HT1080 (cell line): ENCODE results near the gene PPEF1. TPM values are rescaled to one million over a fixed set of nuclear protein-coding genes. Genes with fewer than 3 reads are reported as not detected.
"Not testable (repeated sequence)": the region's sequence is repeated elsewhere in the genome, so short reads cannot be mapped to it uniquely, and the experiment has no call there.

ENCODE experiments used
- DNase-seq: peaks from one replicate; pipeline ENCODE4 v3.0.0-alpha.2; 2015; ENCODE audit warnings: low read depth
- total RNA-seq: library from RNA; depleted of rRNA; stranded (reverse); fragments of >200 nt; shearing (Covaris generic); gene quantifications from 2 replicates; pipeline ENCODE4 v1.2.3, GENCODE V29; 2014

The PPEF1 gene
- total RNA-seq, 1 experiment from 2014 or later = not detected

GRCh38 chrX:18701621-18702361 lies 5.7 kb upstream of the PPEF1 start:
- DNase-seq = peak; percentile 21

GRCh38 chrX:18702362-18703195 lies 4.9 kb upstream of the PPEF1 start:
- peak; percentile 48 for DNase-seq

- DNase-seq = no peak
These were observed 2.4 kb downstream of the PPEF1 start for GRCh38 chrX:18709833-18710232.

GRCh38 chrX:18714910-18715309 lies 7.5 kb downstream of the PPEF1 start:
- peak; percentile 73 for DNase-seq

- no peak for DNase-seq
These were observed 12.4 kb downstream of the PPEF1 start for GRCh38 chrX:18719852-18720251.

GRCh38 chrX:18721683-18722499 lies 14.4 kb downstream of the PPEF1 start:
- no peak for DNase-seq

GRCh38 chrX:18722500-18723071 lies 15.1 kb downstream of the PPEF1 start:
- DNase-seq = no peak

GRCh38 chrX:18725310-18725943 lies 18.0 kb downstream of the PPEF1 start:
- DNase-seq = no peak

GRCh38 chrX:18733287-18733686 lies 25.8 kb downstream of the PPEF1 start:
- DNase-seq = no peak

- not testable (repeated sequence) for DNase-seq
These were observed 32.2 kb downstream of the PPEF1 start for GRCh38 chrX:18739609-18740008.

- DNase-seq = no peak
These were observed 41.1 kb downstream of the PPEF1 start for GRCh38 chrX:18748499-18748898.

- no peak for DNase-seq
These were observed 46.2 kb downstream of the PPEF1 start for GRCh38 chrX:18753631-18754030.

- DNase-seq = no peak
These were observed 48.2 kb downstream of the PPEF1 start for GRCh38 chrX:18755651-18756050.

GRCh38 chrX:18757956-18758932 lies 50.8 kb downstream of the PPEF1 start:
- no peak for DNase-seq

- DNase-seq = no peak
These were observed 54.3 kb downstream of the PPEF1 start for GRCh38 chrX:18761750-18762149.

GRCh38 chrX:18763106-18763505 lies 55.7 kb downstream of the PPEF1 start:
- not testable (repeated sequence) for DNase-seq

GRCh38 chrX:18769364-18769763 lies 61.9 kb downstream of the PPEF1 start:
- no peak for DNase-seq

GRCh38 chrX:18769812-18770573 lies 62.5 kb downstream of the PPEF1 start:
- no peak for DNase-seq

- DNase-seq = no peak
These were observed 82.5 kb downstream of the PPEF1 start for GRCh38 chrX:18789916-18790315.
